ENCODE results near the gene POLR3B.
"Not testable (repeated sequence)": the region's sequence is repeated elsewhere in the genome, so short reads cannot be mapped to it uniquely, and the experiment has no call there.

The POLR3B gene

DNA sequence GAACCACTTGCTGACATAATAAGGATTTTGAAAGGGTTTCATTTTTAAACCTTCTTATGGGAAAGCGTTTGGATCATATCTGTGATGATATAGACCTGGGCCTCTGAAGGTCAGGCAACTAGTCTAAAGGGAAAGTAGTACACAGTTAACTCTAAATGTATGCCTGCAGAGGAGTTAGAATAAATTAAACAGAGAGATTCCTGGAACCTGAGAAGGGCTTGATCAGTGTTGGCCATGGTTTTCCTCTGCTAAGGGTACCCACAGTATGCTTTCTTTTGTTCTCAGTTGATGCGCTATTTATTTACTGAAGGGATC lies 14.4 kb upstream of the POLR3B start:
- no peak for DNase-seq

DNA sequence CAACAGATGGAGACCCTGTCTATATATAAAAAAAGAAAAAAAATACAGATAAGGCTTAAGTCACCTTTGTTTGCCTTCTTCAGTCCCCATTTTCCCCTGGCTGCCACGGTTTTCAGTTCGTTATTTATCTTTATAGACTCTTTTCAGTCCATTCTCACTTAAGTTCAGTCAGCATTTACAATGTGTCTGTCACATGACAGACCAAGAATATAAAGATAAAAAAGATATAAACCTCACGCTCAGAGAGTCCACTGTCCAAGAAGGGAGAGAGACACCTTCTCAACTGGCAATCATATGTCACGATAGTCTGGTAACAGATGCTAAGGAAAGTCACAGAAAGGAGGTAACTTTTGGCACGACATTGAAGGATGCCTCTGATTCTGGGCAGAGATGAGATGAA lies 13.4 kb upstream of the POLR3B start:
- no peak for DNase-seq

DNA sequence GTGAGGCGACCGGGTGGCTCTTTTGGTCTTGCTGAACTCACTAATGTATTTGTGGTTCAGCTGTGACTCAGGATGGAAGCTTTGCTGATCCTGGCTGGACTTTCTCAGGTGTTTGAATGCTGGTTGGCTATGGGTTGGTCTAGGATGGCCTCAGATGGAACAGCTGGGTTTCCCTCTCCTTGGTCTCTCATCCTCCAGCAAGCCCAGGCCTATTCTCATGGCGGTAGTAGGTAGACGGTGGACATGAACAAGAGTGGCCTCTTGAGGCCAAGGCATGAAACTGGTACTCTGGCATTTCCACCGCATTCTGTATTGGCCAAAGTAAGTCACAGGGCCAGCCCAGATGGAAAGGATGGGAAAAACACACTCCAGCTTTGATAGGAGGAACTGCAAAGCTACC lies 11.8 kb upstream of the POLR3B start:
- DNase-seq, result no peak

DNA sequence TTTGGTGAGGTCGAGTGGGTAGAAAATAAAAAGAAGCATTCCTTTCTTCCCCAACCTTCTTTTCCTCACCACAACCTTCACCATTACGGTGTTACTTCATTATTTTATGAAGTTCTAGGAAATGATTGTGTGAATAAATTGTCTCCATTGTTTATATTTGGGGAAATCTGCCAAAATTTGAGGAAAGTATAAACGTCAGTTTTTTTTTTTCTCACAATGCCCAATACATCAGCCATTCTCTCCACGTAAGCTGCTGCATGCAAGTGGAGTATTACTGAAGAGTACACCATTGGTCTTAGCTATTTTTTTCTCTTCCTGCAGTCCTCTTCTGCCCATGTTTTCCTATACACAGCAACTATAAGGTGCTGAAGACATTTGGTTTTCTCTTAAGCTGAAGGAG lies 9.1 kb upstream of the POLR3B start:
- DNase-seq, result no peak

DNA sequence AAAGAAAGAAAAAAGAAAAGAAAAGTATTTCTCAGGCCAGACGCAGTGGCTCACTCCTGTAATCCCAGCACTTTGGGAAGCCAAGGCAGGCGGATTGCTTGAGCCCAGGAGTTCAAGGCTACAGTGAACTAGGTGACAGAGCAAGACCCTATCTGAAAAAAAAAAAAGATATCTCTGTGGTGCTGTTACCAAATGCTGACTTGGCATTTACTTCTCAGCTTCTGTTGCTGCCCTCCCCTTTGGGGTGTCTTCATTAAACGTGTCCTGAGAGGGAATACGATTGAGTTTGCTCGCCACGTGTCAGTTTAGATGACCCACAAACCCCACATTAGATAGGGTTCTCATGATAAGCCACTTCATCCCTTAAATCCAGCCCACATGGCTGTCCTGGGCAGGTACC lies 4.4 kb upstream of the POLR3B start:
- no peak for DNase-seq

DNA sequence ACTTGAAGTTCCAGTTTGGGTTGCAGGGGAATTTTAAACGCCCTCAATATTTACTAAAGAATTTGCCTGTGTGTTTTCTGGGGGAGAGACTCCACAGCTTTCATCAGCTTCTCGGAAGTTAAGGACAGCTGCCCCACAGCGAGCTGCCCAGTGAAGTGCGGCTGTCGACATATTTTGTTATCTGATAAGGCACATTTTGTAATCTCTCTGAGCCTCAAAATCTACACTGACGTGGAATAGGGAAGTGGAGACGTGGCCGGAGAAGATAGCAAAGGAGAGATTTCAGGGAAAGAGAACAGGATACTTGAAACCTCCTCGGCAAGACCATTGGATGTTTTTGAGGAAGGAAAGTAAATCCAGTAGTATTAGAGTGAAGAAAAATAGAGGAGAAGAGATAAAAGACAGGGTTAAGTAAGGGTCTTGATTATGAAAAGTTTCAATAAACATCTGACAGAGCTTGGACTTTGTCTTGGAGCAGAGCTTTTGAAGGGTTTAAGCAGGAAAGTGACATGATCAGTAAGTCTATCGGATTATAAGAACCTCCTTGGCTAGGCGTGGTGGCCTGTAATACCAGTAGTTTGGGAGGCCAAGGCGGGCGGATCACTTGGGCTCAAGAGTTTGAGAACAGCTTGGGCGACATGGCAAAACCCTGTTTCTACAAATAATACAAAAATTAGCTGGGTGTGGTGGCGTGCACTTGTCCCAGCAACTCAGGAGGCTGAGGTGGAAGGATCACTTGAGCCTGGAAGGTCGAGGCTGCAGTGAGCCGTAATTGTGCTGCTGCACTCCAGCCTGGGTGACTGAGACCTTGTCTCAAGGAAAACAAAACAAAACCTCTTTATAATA lies 1.1 kb downstream of the POLR3B start:
- DNase-seq, result no peak

DNA sequence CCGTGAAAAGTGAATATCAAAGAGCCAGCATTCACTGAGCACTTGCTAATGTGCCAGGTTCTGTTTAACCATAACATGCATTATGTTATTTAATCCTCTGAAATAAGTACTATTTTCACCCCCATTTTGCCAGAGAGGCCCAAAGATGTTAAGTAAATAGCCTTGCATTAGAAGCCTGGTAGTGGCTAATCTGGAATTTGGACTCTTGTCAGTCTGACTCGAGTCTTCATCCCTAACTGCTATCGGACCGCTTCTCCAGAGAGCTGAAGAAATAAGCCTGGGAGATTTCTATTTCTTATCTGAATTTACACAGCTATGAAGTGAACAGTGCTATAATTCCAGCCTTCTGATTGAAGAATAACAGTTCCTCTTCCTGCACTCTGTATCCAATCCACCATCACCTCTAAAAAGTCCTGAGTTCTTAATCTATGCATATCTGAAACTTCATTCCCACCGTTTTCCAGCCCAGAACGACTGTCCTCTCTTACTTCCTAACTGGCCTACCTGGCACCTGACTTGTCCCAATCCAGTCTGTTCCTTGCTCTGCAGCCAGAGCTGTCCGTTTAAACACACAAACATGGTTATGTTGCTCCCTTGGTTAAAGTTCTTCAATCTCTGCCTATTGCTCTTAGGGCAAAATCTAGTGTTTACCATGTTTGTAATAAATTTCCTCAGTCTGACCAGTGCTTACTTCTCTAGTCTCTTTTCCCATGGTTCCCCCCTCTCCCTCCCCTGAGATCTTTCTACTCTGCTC lies 2.3 kb downstream of the POLR3B start:
- DNase-seq, result no peak

DNA sequence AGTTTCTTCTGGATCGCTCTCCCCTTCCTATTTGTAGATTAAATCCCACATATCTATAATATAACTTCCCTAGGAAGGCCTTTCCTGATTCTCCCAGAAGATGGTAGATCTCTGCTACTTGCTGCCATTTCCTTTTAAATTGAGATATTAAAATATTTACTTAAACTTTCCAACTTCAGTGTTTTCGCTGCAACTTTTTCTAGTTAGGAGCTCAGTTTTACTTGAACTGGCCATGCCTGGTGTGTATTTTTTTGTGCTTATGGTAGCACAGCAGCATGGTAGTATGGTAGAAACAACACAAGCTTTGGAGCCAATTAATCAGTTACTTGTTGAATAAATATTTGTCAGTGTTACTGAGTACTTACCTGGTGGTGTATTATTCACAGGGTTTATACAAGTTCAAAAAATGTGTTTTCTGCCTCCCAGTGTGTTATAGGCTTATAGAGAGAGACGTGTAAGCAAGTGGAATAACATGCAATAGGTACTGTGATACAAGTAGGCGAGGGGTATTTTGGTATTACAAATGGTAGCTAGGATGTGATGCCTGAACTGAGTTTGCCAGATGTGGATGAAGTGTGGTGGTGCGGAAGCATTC lies 2.9 kb downstream of the POLR3B start:
- DNase-seq, result no peak

DNA sequence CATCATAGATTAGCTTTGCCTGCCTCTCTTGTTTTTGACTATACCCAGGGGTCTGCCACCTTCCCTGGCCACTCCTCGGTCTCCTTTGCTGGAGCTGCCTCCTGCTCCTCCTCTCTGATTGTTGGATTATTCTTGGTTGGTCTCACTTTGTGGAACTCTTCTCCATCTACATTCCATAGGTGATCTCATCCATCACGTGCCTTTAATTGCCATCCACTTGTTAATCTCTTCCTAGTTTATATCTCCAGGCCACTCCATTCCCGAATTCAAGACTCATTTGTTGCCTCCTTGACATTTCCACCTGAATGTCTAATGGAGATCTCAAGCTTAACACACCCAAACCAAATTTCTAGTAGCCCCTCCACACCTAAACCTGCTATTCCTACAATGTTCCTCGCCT lies 5.4 kb downstream of the POLR3B start:
- no peak for DNase-seq

DNA sequence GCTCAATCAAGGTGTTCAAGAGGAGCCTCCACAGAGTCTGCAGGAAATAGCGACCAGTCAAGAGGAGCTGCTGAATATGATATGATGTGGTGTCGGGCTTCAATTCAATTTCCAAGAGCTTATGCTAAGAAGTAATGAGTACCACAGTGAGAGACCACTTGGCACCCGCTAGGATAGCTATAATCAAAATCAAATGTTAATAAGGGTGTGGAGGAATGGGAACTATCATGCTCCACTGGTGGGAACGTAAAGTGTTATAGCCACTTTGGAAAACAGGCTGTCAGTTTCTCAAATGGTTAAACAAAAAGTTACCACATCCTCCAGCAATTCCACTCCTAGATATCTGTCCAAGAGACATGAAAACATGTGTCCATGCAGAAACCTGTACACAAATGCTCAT lies 6.7 kb downstream of the POLR3B start:
- DNase-seq, result no peak

DNA sequence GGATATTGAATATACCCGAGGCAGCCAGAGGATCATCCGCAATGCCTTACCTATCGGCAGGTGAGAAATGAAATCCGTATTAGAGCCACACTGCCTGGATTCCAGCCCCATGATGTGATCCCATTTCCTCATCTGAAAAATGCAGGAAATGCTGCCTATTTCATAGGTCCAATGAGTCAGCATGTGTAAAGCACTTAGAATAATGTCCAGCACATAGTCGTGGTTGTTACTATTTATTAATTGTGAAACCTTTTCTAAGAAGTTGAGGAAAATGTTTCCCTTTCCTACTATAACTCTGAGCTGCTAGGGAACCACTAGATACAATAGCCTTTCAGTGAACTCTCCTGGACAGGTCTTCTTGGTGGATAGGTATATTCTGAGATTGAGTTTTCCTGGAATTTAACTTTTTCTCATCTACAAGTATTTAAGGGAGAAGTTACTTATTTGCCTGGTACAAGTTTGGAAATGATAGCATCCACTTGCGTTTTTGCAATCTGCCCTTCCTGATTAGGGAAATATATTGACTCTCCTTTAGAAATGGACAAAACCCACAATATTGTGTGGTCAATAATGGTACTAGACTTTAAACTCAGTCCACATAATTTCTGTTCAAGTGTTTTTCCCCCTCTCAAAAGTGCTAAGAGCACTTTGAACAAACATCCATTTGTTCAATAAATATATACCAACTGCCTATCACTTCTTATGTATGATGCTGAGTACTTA lies 12.2 kb downstream of the POLR3B start:
- DNase-seq, result no peak

DNA sequence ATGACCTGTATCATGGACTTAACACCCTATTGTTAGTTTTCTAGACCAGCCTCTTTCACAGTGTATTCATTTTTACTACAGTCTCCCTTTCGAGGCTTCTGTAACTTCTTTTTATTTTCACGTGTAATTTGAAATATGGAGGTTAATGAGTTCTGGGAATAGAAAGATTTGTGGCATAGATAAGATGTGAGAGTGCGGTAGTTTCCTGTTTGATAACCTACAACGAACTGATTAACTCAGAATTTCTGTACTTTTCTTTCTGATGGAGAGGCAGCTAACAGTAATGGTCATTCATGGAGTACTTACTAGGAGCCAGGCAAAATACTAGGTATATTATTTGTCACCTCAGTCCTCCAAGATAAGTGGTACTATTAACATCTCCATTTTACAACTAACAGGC lies 21.2 kb downstream of the POLR3B start:
- DNase-seq, result no peak

DNA sequence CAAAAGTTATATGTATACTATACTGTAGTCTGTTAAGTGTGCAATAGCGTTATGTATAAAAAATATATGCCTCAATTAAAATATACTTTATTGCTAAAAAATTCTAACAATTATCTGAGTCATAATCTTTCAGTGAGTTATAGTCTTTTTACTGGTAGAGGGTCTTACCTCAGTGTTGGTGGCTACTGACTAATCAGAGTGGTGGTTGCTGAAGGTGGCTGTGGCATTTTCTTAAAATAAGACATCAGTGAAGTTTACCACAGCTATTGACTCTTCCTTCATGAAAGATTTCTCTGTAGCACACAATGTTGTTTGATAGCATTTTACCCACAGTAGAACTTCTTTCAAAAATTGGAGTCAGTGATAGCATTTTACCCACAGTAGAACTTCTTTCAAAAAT lies 23.4 kb downstream of the POLR3B start:
- DNase-seq, result no peak

DNA sequence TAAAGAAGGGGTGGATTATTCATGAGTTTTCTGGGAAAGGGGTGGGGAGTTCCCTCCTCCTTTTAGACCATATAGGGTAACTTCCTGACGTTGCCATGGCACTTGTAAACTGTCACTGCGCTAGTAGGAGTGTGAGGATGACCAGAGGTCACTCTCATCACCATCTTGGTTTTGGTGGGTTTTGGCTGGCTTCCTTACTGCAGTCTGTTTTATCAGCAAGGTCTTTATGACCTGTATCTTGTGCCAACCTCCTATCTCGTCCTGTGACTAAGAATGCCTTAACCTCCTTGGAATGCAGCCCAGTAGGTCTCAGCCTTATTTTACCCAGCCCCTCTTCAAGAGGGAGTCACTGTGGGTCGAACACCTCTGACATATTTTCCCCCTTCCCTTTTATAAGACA lies 24.3 kb downstream of the POLR3B start:
- not testable (repeated sequence) for DNase-seq

DNA sequence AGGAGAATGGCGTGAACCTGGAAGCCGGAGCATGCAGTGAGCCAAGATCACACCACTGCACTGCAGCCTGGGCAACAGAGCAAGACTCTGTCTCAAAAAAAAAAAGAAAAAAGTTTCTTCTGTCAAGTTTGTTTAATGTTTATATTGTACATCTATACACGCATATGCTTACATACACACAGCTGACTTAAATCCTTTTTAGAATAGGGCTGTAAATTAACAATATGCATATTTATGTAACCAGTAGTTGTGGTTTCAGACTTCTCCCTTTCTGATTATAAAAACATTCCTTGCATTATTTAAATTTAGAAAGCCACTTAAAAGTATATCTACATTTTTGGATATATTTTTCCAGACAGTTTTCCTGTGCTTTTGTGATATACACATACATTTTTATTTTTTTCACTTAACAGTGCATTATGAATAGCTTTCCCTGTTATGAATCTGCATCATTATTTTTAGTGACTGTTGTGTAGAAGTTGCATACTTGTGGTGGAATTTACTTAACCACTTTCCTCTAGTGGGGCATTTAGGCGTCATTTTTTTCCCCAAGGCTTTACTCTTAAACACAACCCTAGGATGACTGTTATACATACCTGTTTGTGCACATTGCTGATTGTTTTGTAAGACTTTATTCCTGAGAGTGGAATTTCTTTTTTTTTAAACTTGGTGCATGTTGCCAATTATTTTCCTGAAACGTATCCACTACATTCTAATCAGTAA lies 29.4 kb downstream of the POLR3B start:
- DNase-seq, result no peak

DNA sequence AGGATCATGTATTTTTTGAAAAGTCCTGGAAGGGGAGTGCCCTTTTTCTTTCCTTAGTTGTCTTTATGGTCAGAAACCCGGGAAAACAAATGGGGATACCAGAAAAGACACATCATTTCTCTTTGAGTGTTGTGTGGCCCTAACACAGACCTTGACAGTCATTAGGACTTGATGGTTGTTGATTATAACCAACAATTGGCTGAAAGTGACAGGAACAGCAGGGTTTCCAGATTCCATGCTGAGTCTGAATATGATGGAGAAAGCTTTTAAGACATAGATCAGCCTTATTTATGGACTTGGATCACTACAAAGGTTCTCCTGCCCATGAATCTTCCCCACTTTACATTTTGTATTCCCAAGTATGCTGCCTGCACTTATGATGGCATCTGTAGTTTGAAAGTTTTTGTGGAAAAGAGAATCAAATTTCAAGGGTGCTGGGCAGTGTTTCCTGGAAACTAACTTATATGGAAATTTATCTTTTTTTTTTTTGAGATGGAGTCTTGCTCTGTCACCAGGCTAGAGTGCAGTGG lies 30.4 kb downstream of the POLR3B start:
- DNase-seq, result no peak

DNA sequence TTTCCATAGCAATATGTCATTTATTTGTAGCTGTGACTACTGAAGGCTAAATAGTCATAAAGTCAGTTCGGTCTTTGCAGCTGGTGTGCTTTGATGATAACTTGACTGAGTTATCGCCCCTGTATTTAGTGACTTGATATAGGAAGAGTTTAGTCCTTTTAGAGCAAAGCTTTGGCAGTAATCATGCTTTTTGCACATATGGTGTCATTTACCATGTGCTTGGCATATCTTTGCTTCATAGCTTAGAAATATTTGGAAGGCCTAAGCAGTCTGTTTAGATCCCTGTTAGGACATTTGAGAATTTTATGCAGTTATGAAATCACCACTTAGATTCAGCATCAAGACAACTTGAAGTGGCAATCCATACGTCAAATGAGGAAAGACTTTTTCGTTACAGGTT lies 31.6 kb downstream of the POLR3B start:
- DNase-seq, result no peak

DNA sequence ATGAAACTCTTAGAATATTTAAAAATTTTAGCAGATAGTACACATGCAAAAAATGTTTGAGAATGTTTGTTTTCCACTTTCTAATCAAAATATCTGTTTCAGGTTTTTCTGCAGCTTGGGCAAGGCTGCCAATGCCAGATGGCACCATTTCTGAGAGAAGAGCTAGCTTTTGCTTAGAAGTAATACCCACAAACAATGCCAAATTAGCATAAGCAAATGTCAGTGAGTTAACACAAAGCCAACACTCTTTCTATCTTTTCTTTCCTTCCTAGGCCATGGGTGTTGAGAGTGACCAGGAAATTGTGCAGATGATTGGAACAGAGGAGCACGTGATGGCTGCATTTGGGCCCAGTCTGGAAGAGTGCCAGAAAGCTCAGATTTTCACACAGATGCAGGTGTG lies 35.2 kb downstream of the POLR3B start:
- no peak for DNase-seq

DNA sequence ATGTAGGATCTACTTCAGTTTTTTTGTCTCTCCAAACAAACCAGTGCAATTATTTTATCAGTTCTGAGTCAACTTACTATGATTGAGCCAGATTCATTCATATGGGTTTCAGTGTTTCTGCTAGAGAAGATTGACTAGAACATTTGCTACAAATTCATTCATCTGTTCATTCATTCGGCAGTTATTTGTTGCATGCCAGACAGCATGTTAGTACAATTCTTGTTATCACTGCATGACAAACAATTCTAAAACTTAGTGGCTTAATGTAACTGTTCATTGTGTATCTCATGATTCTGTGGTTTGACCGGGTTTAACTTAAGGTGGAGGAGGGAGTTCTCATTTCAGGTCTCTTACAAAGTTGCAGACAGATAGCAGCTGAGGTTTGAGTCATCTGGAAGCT lies 52.3 kb downstream of the POLR3B start:
- DNase-seq, result no peak

DNA sequence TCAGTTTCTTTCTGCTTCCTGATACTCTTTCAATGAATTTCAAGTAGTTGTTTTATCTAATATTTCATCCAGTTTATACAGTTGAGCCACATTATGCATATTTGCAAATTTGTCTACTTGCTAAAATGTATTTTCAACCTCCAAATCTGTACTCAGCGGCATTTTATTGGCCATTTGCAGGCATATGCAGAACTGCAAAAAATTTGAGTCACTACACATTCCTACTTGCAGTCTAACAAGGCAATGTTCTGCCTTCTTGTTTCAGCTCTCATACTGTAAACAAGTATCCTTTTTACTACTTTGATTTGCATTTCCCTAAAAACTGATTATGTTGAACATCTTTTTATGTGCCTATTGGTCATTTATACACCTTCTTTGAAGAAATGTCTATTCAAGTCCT lies 55.0 kb downstream of the POLR3B start:
- DNase-seq, result no peak

DNA sequence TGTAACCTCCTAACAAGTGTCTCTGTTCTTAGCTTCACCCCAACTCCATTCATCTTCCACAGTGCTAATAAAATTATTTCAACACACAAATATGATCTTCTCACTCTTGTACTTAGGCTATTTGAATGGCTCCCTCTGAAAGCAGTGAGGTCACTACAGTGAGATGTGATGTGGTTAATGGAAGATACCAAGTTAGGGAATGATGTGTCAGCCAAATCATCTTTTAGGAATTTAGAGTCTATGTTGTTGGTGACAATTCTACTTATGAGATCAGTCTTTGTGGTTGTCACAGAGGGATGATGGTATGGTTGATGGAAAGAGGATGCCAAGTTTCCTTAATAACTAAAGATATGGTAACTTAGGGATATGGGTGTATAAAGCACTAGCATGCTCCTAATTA lies 57.6 kb downstream of the POLR3B start:
- no peak for DNase-seq

DNA sequence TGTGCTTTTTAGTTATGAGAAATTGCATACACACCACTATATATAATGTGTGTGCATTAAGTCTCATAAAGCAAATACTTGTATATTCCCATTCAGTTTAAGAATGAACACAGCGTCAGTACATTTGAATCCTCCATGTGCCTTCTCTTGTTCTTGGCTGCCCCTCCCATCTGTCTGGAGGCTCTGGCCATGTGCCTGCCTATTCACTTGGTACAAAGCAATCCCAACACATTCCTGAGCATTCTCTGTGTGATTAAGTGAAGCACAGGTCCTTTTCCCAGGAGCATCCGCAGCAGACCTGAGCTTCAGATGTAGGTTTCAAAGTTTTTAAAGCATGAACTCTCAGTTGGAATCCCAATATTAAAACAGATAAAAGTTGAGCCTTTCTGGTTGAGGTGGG lies 58.7 kb downstream of the POLR3B start:
- no peak for DNase-seq

Measured in right forelimb (tissue), 1 donor.